ENCODE results near the gene OR13J1.

Gene OR13J1

DNA sequence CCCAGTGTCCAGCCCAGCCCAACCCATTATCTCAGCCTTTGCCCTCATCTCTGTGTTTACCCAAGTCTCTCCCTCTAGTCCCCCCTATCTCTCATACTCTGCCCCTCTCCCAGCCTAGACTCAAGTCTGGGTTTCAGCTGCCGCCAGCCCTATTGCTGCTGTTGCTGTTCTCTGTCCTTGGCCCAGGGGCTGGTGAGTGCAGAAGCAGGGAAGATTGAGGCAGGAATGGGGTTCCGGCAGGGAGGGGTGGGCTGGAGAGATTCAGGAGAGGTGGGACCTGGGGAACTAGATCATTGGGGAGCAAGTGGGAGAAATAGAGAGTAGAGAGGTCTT is 40.5 kb downstream of the OR13J1 start:
- DNase-seq: no peak

DNA sequence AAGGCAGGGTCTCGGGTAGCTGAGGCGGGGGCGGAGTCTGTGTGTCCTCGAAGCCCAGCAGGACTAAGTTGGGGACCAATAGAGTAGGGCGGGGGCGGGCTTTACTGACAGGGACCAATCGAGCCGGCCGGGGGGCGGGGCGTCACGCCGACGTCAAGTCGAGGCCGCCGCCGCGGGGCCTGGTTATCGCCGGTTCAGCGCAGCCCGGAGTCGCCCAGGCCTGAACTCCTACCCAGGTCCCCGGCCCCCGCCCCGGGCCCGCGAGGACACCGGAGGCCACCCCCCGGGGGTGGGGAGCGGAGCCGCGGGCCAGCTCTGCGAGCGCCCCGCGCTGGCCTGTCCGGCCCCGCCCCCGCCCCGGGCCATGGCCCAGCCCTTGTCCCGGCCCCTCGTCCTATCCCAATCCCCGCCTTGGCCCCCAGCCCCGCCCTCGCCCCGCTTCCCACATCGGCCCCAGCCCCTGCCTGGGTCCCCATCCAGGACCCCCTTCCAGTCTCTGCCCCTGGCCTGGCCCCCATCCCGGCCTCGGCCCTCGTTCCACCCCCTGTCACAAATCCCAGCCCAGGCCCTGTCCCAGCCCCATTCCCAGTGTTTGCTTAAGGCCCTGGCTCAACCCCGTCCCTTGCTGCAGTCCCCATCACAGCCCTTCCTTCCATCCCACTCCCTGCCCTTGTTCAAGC is 41.0 kb downstream of the OR13J1 start, which contains the start of gene TMEM8B:
Gene TMEM8B (plus strand): TSS at position 145 of the 680 bp plus-strand sequence. CDS start 220 bp downstream, at position 365.
- DNase-seq: no peak

DNA sequence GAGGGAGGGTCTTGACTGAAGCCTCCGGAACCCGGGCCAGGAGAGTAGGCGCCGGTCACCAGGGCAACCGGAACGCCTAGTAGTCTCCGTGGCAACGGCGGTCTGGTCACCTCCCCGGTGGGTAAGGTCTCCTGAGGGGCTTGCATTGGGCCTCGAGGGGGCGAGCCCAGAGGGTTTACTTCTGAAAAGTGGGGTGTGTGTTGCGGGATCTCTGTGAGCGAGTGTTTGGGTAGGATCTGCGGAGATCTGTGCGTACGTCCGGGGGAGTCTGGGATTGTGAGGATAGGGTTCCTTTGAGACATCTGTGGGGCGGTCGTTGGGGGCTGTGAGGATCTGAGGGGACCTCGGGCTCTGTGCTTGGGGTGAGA is 41.5 kb downstream of the OR13J1 start, which contains the start of gene FAM221B:
Gene FAM221B (minus strand): TSS at position 17 of the 368 bp plus-strand sequence. CDS start 2,571 bp downstream, outside the sequence.
- no peak for DNase-seq

DNA sequence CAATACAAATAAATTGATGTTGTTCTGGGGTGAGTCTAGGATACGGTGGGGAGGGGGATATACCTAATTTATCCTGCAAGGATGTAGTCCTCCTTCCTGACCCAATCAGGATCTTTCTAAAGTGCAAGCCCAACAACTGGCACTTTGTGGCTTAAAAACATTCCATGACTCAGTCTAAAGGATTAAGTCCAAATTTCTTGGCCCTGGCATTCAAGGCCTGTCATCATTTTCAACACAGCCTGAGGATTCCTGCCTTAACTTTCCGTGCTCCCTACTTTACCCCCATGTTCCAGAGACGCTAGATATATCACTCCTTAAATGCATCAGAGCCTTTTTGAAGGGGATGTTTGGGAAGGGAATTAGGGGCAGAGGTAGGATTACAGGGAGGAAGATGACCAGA is 42.7 kb downstream of the OR13J1 start:
- no peak for DNase-seq

DNA sequence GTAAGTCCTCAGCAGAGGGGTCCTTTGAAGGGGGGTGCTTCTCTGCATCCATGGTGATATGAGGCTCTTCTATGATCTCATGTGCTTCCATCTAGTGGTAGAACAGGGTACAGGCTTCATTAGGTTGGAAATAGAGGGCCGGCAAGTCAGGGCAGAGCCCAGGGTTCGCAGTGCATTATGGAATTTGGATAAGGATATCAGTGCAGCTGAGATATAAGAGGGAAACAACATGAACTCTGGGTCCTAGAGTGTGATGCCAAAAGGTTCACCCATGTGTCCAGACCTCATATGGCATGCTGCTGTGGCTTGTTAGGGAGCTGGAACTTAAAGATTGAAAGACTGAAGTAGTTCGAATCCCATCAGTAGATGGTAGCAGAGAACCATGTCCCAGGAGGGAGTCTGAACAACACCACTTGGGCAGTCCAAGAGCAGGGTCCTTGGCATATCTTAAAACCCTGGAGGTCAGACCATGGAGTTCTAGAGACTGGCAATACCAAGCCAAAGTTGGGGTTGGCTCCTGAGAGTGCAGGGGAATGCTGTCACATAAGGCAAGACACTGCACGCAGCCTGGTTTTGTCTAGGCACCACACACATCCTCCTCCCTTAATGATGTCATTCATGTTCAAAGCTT is 44.0 kb downstream of the OR13J1 start:
- DNase-seq: no peak

DNA sequence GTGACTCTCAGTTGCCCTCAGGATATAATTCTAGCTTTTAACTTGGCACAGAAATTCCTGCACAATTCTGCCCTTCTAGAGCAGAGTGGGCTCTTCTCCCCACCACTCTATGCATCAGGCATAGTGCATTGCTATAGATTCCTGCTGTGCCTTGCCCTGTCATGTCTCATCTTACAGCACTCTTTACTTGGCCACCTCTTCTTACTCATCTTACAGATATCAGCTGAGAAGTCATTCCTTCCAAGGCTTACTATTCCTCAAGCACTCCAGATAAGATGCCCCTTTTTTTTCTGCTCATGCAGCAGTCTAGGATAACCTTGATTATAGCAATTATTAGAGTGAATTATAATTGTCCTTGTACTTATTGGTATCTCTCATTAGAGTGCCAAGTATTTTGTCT is 47.3 kb downstream of the OR13J1 start:
- DNase-seq: no peak

DNA sequence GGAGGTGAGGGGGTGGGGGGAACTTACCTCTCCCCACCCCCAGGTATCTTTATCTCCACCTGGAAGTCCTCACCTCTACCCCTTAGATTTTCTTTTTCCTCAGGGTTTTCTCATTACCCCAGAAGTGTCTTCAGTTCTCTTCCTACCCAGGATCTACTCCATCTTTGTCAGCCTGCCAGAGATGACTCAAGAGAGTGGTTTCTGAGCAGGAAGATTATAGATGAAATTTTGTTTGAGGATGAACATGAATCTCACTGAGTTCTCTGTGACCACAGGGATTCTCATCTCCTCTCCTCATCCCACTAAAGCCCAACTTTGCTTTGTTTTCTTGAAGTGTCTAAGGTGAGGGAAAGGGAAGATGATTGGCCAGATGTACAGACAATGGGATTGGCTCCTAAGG is 50.1 kb downstream of the OR13J1 start:
- DNase-seq: no peak

Measured in cortex of kidney (tissue), 1 donor.